Transverse colon (tissue), 3 donors: Measurements from ENCODE around the gene VASP.
A peak's percentile ranks its signal among the peaks of the same experiment; 100 is the strongest.

Experiments used
- POLR2A ChIP-seq: fragments of 450-650 bp; IDR thresholded peaks from one replicate; pipeline ENCODE4 v1.6.1; 2016; ENCODE audit warnings: antibody characterized with exemption, mild to moderate bottlenecking, moderate library complexity
- TF ChIP-seq, protein P1 (sequence below), 5 experiments: fragments of 200-600 bp in 3 of 5; fragments of 450-650 bp in 2 of 5; sonication (generic) in 3 of 5; IDR thresholded peaks; 1 replicate in 2 of 5; 2 replicates in 3 of 5; pipeline ENCODE4 v1.5.1; 2016 to 2017; ENCODE audit warnings: antibody characterized with exemption in 5 of 5, inconsistent platforms in 3 of 5, mild to moderate bottlenecking in 2 of 5, moderate library complexity in 1 of 5

GRCh38 chr19:45528744-45529419 is 21.6 kb downstream of the VASP start:
- TF ChIP-seq, protein P1, sequence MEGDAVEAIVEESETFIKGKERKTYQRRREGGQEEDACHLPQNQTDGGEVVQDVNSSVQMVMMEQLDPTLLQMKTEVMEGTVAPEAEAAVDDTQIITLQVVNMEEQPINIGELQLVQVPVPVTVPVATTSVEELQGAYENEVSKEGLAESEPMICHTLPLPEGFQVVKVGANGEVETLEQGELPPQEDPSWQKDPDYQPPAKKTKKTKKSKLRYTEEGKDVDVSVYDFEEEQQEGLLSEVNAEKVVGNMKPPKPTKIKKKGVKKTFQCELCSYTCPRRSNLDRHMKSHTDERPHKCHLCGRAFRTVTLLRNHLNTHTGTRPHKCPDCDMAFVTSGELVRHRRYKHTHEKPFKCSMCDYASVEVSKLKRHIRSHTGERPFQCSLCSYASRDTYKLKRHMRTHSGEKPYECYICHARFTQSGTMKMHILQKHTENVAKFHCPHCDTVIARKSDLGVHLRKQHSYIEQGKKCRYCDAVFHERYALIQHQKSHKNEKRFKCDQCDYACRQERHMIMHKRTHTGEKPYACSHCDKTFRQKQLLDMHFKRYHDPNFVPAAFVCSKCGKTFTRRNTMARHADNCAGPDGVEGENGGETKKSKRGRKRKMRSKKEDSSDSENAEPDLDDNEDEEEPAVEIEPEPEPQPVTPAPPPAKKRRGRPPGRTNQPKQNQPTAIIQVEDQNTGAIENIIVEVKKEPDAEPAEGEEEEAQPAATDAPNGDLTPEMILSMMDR (IDR thresholded peaks at IDR 0.05): peak in 2 of 5 experiments; percentile 11 to 19
- TF ChIP-seq POLR2A: no peak
